ENCODE measurements around the gene SVBP. TPM values are rescaled to one million over a fixed set of nuclear protein-coding genes. Genes with fewer than 3 reads are reported as not detected.

Gene SVBP
- total and polyA plus RNA-seq, 4 donors: 3.4 to 21.8 (median 15.0) TPM

DNA sequence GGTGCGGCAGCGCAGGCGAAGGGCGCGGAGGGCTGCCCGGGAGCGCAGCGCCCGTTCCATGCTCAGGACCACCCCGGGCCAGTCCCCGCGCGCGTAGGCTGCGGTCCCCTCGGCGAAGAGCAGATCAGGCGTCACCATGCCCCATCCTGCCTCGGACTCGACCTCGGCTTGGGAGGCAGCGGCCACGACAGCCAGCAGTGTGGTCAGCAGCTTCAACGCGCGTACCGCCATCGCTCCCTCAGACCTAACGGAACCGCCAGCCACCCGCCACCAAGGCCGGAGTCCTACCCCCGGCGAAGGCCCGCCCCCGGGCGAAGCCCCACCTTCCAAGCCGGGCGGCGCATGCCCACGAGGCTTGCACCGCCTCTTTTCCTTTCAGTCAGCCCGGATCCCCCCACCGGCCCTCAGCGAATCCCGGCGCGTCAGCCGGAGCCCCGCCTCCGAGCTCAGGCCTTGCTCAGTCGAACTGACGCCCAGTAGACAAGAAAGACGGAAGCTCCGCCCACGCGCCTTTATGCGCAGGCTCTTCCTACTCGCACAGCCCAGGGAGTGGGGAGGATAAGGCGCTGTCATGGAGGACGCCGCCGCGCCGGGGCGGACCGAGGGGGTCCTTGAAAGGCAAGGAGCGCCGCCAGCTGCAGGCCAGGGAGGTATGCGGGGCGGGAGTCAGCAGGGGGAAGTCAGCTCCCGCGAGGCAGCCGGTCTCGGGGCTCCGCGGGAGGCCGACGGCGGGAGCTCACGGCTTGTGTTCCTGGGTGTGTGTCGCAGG is 50.3 kb downstream of the SVBP start, which contains the start of the genes C1orf50 and P3H1:
TSS of gene C1orf50 (plus strand) at position 509 of the 769 bp plus-strand sequence. CDS start at position 572, 63 bp downstream.
TSS of gene P3H1 (minus strand) at position 288 of the 769 bp plus-strand sequence. CDS start at position 231, 57 bp downstream.
- under 1% methylated on average over 82 of the region's 82 CpGs for WGBS
- H3K9ac ChIP-seq (ENCODE audit: low read depth in 1 of 2, low read length in 2 of 2): peak within 1 kb of the TSS; percentile 70 to 92
- peaks cover 9 to 36% (median 22%) of the 10 kb centered on the region in 4 donors for H3K4me1 ChIP-seq (ENCODE audit: control insufficient read depth in 4 of 4, insufficient read depth in 4 of 4, low read length in 3 of 4)
- DNase-seq (ENCODE audit: low spot score): peak; percentile 99
- H3K27ac ChIP-seq (ENCODE audit: low read depth in 1 of 2, low read length in 2 of 2): peak within 1 kb of the TSS; percentile 85 to 93
- TF ChIP-seq NR2F2 (IDR thresholded peaks at IDR 0.05): no peak
- TF ChIP-seq TAF1 (conservative IDR thresholded peaks at IDR 0.05): peak; percentile 83
- no peak for TF ChIP-seq HNF4G (IDR thresholded peaks at IDR 0.05)
- TF ChIP-seq FOXA2 (IDR thresholded peaks at IDR 0.05): no peak
- peak; percentile 87 to 89 for TF ChIP-seq EGR1 (IDR thresholded peaks at IDR 0.05; ENCODE audit: low read depth in 2 of 2)
- TF ChIP-seq FOXA1 (IDR thresholded peaks at IDR 0.05): peak; percentile 33
- TF ChIP-seq ATF3 (IDR thresholded peaks at IDR 0.05): no peak
- TF ChIP-seq REST (IDR thresholded peaks at IDR 0.05): peak; percentile 88
- peak; percentile 82 for TF ChIP-seq SP1 (IDR thresholded peaks at IDR 0.05)
- peak; percentile 32 to 36 for TF ChIP-seq HNF4A (conservative IDR thresholded peaks at IDR 0.05)
- TF ChIP-seq ZBTB33 (IDR thresholded peaks at IDR 0.05): no peak
- TF ChIP-seq, protein P1, sequence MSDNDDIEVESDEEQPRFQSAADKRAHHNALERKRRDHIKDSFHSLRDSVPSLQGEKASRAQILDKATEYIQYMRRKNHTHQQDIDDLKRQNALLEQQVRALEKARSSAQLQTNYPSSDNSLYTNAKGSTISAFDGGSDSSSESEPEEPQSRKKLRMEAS (IDR thresholded peaks at IDR 0.05): peak; percentile 20
- peak; percentile 9 to 23 for TF ChIP-seq RXRA (IDR thresholded peaks at IDR 0.05)
- TF ChIP-seq JUND (IDR thresholded peaks at IDR 0.05): no peak
- TF ChIP-seq RAD21 (IDR thresholded peaks at IDR 0.05): peak; percentile 41 to 46
- peak in 1 of 2 donors; percentile 82 for TF ChIP-seq GABPA (IDR thresholded peaks at IDR 0.05 in 1 of 2, conservative IDR thresholded peaks at IDR 0.05 in 1 of 2)
- no peak for TF ChIP-seq CTCF (IDR thresholded peaks at IDR 0.05; ENCODE audit: low read depth, low read length, missing input control)
- TF ChIP-seq YY1 (IDR thresholded peaks at IDR 0.05): peak; percentile 95
- no peaks in the 10 kb centered on the region for H3K27me3 ChIP-seq (ENCODE audit: control insufficient read depth in 4 of 4, insufficient read depth in 4 of 4, low read length in 3 of 4)
- H3K4me3 ChIP-seq (ENCODE audit: low read depth in 1 of 3, low read length in 3 of 3): peak within 1 kb of the TSS; percentile 86 to 98 (median 94)
- no peaks in the 10 kb centered on the region for H3K36me3 ChIP-seq (ENCODE audit: control insufficient read depth in 4 of 4, insufficient read depth in 3 of 4, low read depth in 1 of 4, low read length in 3 of 4)
- H3K9me3 ChIP-seq (ENCODE audit: control insufficient read depth in 4 of 4, low read length in 3 of 4): no peaks in the 10 kb centered on the region
